GM19023 (cell line): ENCODE results near the gene BHLHA15.

Experiments
- ATAC-seq: cut with Tn5 transposase; IDR thresholded peaks from one replicate; pipeline ENCODE4 v1.9.1; 2021; ENCODE audit warnings: mild to moderate bottlenecking, moderate library complexity; ENCODE audit not compliant: unreplicated experiment

The BHLHA15 gene

DNA sequence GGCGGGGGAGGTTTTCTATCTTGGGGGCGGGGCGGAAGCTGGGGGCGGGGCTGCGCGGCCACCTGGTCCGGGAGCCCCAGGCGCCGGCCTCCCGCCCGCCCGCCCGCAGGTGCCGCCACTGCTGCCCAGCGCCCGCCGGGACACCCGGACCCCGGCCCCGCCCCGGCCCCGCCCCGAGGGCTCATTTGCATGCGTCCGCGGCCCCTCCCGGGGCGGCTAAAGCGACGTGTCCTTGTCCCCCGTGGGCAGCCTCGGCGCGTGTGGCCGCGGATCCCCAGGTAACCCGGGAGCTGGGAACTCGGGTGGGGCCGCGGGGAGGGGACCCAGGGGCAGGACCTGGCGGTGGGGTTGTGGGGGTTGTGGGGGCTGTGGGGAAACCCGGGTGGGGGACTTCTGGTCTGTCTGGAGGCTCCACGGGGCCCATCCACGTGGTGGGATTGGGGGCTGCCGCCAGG lies at the start of gene BHLHA15:
Gene BHLHA15 (plus strand): TSS at position 219 of the 455 bp plus-strand sequence. CDS start 871 bp downstream, outside the sequence.
- no peak for ATAC-seq

DNA sequence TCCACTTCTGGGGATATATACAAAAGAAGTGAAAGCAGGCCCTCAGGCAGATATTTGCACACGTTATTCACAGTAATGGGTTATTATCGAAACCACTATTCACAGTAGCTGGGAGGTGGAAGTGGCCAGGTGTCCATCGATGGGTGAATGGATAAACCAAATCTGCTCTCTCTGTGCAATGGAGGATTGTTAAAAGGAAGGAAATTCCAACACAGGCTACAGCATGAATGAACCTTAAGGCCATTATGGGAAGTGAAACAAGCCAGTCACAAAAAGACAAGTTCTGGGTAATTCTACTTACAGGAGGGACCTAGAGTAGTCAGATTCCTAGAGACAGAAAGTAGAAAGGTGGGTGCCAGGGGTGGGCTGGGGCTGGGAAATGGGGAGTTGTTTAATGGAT lies 48.5 kb upstream of the BHLHA15 start:
- ATAC-seq = no peak

DNA sequence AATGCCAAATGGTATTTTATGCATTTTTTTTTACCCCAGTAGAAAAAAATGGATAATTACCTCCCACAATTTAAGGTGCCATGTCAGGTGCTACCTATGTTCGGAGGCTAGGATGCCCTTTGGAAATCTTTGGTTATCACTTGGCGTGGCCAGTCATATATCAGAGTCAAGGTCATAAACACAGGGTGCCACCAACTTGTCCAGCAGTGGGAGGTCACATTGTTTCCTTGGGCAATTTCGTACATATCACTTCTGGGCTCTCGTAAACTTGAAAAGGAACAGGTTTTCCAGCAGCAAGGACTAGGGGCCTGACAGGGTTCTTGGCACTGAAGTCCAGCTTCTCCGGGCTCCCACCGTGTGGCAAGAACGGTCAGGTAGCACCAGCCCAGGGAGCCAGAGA lies 48.0 kb upstream of the BHLHA15 start:
- no peak for ATAC-seq

DNA sequence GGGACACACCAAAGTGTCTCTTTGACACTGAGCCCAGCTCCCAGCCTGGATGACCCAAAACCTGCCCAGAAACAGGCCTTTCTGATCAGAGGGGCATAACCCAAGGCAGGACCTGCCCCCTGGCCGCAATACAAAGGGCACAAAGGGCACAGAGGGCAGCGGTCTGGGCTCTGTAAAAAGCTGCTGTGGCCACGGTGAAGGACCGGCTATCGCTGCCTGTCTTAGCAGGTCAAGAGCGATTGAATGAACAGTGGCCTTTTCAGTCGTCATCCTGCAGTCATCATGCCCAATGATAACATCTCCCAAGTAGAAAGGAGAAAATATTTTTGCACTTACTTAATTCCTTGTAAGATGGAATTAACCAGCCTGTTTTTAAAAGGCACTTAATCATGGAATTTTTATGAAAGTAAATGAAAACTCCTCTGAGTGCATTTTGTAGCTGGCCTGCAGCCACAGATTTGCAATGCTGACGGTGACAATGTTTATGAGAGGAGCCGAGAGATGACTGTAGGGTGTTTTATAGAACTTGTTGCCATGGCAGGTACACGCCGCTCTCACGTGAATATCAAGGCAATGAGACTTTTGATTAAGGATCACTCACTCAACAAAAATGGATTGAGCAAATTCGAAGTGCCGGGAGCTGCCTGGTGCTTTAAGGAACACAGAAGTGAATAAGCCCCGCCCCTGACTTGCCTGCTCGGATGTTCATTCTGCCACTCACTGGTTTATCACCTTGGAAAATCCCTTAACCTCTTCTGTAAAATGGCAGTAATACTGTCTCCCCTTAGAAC lies 47.3 kb upstream of the BHLHA15 start:
- ATAC-seq = no peak

DNA sequence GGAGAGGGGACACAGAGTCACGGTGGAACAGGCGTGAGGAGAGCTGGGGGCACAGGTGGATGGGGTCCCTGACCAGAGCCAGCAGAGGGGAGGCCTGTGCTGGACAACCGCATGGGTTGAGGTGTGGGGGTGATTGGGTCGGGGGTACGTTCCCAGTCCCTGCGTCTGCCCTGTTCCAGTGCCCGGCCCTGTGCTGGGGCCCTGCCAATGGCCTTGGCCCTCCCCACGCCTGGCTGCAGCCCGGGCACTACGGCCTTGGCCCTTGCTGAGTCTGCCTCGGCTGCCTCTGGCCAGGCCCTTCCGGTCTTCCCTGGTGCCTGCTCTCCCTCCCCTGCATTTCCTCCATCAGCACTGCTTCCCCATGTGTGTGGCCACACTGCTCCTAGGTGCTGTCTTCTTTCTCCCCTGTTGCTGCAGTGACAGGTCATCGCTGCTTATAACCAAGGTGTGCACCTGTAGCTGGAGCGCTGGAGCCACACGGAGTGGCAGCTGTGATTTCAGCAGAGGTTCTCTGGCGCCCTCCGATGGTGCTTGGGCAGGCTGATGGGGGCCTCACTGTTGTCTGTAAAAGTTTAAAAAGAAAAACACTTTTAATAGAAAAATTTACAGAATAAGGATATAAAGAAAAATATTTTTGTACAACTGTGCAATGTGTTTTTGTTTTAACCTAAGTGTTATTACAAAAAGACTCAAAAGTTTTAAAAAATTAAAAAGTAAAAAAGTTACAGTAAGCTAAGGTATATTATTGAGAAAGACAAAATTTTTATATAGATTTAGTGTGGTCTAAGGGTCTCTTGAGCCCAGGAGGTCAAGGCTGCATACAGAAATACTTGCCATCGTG lies 45.2 kb upstream of the BHLHA15 start:
- no peak for ATAC-seq

DNA sequence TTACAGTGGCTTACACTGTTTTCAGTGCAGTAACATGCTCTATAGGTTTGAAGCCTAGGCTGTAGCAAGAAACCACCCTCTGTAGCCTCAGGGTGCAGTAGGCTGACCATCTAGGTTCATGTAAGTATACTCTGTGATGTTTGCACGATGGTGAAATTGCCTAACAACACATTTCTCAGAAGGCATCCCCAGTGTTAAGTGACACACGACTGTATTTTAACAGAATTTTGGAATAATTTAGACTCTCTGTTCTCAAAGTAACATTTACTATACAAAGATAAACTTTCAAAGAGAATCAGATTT lies 44.6 kb upstream of the BHLHA15 start:
- no peak for ATAC-seq

DNA sequence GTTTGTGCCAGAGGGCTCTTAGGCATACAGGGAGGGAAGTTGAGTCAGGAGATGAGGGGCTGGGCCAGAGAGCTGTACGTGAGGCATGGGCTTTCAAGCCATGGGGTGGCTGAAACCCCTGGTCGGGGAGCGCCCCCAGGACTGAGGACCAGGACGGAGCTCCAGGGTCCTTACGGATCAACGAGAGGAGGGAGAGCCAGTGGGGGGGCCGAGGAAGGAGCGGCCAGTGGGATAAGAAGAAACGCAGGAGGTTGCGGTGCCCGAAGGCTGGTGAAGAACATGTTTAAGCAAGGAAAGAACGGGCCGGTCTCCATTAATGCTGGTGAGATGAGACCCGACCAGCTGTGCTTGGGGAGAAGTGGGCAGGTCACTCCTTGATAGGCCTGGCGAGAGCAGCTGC lies 43.6 kb upstream of the BHLHA15 start:
- no peak for ATAC-seq

DNA sequence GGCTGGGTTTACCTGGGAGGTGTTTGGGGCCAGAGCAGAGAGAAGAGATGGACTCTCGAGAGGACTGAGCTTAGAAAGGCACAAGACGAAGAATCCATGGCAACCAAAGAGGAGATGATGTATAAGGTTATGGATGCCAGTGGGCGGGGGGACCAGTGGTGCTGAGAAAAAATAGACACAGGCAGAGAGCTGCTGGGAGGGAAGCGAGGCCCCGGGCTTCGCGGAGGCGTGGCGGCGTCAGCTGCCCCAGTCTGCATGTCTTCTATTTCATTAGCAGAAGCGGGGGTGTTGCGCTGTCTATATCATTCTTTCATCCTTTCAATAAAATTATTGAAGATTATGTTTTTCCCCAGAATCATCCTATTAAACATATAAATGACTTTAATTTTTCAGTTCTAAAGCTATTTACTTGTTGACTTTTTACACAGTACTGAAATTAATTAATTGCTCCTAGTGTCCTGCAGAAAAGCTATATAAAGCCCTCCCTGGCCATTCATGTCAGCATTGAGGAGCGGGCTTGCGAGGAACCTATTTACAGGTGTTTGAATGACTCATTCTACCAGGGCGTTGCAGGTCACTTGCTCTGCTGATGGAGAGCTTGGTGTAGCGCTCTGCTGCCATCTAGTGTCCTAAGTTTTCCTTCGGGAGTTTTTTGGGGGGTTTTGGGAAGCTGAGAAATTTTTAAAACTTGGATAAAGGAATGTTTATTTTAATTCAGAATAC lies 42.9 kb upstream of the BHLHA15 start:
- no peak for ATAC-seq

DNA sequence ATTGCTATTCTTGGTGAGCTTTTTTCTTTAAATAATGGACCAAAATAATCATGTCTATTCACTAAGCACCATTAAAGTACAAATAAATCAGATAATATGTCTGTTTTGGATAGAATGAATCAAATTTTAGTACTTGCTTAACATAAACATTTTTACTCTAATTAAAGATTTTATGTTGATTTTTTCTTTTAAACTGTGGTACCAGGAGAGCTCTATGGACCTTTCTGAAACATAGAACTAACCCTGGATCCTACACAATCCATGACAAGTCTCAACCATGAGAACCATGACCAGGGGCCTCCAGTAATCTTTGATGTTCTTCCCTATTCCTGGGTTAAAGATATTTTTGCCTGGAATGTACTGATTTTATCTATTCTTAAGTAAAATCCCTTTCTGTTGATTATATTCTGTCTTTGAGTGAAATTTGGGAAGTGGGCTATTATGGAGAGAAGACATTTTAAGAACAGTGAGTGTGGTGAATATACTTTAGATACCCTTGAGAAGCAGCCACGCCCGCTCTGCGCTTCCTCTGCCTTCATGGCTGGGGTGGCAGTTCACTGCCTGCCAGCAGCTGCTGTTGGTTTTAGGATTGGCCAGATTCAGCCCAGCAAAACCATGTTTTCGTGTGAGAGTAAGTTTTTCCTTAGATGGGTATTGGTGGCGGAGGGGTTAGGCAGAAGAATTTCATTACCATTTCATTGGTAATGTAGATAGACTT lies 42.2 kb upstream of the BHLHA15 start:
- no peak for ATAC-seq

DNA sequence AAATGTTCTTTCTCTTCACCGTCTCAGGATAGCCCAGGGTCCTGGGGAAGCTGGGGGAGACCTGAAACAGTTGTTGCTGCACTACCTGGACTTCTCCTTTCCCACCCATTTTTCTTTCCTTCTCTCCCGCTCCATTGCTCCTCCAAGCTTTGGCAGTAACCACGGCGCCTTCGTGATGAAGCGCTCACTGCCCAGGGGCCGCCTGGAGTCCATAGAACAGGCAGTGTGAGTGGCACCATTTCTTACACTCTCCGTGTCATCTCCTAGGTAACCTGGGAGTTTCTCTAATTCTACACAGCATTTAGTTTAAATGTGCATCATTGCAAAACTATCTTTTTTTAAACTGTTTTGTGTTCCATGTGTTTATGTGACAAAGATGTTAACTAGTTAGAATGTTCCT lies 40.3 kb upstream of the BHLHA15 start:
- ATAC-seq = no peak

DNA sequence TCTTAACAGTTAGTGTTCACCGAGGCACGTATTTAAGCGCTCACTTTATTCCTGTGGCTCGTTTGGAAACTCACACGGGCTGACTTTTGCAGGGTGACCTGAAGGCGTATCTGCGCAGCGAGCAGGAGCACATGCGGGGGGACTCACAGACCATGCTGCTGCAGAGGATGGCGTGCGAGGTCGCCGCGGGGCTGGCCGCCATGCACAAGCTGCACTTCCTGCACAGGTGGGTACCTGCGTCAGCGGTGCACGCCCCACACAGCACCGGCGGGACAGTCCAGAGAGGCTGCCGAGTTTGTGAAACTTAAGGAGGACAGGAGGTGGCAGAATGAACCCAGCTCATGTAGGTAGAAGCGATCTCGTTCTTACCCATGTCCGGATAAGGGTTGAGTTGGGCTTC lies 39.8 kb upstream of the BHLHA15 start:
- no peak for ATAC-seq

DNA sequence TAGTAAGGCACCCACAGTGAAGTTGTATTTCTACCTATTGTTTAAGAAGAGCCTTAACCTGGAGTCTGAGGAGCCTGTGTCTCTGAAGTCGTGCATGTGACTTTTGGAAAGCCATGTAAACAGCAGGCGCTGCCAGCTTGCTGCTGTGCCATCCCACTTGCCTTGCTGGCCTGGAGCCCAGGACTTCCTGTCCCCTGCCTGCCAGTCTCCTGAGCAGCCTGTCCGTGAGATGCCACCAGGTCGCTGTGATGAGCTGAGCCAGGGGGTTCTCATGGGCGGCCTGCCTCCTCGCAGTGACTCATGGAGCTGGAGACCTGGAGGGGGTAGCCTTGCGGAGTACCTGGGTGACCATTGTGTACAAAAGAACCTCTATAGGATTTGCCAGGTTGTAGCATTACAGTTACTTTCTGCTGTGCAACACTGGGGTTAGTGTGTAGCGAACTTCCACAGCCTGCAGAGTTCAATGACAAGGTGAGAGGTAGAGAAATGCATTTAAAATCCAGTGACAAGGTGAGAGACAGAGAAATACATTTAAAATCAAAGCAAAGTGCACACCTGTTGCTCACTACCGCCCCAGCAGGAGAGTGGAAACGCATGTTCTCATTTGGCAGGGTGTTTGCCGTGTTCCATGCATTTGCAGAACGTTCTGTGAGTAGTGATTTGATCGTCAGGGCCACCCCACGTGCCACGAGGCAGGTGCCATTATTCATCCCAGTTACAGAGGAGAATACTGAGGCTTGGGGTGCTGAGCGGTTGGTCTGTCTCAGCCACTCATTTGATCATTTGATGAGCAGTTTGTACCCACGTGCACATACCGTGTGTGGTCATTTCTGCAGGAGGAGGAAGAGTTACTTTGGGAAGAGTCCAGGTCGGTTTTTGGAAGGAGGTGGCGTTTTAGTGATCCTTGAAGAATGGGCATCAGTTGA lies 36.6 kb upstream of the BHLHA15 start:
- no peak for ATAC-seq

DNA sequence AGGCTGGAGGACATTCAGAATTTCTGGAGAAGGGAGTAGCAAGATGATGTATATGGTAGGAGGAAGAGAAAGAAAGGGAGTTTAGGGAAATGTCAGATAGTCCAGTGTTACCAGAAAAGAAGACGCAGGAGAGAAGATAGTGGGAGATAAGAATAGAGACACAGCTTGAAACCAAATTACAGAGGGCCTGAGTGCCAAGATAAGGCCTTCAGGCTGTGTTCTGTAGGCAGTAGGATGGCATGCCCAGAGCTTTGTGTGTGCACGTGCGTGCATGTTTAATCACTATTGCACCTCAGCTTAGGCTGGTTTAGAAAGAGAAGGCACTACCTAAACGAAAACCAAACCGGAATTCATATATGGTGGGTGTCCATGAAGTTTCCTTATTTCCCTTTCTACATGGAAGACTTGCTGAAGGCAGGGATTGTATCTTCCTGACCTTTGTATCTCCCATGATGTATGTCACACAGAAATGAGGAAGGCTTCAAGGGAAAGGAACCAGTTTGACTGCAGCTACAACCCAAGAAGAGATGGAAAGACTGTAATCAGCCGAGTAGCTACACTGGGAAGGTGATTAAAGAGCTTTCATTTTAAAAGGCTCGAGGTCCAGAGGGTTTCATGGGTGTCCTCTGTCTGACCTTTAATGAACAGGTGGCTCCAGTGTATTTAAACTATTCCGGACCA lies 35.8 kb upstream of the BHLHA15 start:
- no peak for ATAC-seq

DNA sequence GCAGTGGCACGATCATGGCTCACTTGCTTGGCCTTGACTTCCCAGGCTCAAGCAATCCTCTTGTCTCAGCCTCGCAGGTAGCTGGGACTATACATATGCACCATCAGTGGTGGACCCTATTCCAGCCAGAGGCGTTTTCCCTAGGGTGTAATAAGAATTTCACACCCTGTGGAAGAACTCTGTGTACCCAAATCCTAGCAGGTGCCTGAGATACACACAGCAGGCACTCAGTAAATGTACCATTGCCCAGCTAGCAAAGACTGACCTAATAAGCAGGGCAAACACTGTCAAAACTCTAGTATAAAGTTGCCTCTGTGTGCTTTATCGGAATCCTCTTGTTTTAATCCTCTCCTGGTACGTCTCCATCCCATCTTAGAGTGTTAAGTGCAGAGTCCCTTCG lies 33.7 kb upstream of the BHLHA15 start:
- no peak for ATAC-seq

DNA sequence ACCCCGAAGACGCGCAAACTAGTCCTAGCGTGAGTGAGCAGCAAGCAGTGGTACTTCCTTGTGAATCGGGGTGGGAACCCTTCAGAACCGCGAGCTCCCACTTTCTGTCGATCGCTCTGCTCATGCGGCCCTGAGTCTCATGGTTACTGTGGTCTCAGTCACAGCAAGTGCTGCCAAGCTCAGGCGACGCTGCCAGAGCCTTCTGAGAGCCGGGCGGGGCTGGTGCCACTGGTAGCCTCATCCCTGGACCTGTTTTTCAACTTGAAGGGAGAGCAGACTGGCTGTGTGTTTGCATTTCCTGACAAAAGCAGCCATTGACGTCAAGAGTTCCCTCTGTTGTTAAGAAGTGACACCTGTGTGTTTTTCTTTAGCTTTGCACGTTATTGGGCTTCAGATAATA lies 32.9 kb upstream of the BHLHA15 start:
- ATAC-seq = no peak

DNA sequence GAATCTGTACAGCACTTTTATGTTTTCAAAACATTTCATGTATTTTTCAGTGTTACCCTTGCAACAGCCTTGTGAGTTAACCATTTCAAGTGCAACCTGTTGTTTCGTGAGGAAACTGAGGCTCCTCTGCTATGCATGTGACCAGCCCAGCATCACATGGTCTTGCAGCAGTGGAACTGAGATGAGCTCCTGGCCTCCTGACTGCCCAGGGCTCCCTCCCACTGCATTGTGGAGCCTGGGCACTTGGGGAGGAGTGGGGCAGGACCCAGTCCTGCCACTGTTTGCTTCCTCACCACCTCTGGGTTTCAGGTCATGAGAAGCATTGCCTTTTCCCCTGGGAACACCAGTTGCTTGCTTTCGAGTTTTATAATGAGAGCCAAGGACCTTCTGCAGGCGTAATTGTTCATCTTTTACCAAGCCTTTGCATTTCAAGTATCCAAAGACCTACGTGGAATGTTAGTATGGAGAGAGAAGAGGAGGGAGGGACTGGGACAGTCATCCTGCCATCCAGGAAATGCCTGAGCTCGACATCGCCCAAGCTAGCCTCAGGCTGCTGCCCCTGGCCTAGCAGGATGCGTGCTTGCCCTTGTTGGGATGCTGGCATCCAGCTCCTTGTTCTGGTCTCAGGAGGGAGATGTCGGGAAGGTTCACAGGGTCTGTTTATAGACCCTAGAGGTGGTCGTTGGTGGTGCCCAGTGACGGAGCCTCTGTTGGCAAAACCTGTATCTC lies 32.3 kb upstream of the BHLHA15 start:
- no peak for ATAC-seq

DNA sequence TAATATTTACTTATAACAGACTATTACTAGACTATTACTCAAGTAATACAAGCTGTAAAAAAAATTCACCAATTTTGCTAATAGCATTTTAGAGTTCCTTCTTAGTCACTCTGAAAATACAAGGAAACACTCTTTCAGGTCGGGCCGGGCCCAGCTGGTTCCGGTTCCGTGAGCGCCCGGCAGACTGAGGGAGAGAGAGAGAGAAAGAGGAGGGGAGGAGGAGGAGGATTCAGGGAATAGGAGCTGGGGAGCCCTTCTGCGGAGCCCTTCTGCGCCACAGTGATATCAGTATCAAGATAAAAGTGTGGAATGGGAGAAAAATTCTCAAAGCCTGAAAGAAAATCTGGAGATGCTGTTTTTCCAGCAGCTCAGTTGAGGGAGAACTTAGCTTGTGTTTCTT lies 30.5 kb upstream of the BHLHA15 start:
- no peak for ATAC-seq

DNA sequence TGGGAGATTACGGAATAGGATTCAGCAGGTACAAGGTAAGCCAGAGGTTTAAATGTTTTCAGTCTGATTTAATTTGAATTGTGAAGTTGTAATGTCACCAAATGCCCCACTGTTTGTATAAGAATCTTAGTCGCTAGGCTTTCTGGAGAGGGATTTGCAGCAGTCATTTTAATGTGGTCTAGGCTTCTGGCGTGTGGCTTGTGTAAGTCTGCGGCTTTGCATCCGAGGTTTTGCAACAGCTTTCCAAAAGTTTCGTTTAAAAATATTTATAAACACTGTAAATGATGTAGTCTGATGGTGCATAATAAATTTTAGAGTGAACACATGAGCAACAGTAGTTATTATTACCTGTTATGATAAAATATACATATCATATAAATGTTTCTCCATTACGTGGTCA lies 26.1 kb upstream of the BHLHA15 start:
- no peak for ATAC-seq
